KBM-7 (cell line): ENCODE data around the gene FAM193B.
A peak's percentile ranks its signal among the peaks of the same experiment; 100 is the strongest.

Experiments used
- DNase-seq: peaks from one replicate; pipeline ENCODE4 v3.0.0-alpha.2; 2015
- in situ Hi-C: fragments of 300-500 bp; cut with MboI; formaldehyde crosslinking; loops from 2 replicates; pipeline ENCODE4 v1.14.3; 2020; ENCODE audit warnings: low sequenced_read_pairs, low pct_unique_long_range_greater_than_20kb, mixed read lengths

FAM193B gene

DNA sequence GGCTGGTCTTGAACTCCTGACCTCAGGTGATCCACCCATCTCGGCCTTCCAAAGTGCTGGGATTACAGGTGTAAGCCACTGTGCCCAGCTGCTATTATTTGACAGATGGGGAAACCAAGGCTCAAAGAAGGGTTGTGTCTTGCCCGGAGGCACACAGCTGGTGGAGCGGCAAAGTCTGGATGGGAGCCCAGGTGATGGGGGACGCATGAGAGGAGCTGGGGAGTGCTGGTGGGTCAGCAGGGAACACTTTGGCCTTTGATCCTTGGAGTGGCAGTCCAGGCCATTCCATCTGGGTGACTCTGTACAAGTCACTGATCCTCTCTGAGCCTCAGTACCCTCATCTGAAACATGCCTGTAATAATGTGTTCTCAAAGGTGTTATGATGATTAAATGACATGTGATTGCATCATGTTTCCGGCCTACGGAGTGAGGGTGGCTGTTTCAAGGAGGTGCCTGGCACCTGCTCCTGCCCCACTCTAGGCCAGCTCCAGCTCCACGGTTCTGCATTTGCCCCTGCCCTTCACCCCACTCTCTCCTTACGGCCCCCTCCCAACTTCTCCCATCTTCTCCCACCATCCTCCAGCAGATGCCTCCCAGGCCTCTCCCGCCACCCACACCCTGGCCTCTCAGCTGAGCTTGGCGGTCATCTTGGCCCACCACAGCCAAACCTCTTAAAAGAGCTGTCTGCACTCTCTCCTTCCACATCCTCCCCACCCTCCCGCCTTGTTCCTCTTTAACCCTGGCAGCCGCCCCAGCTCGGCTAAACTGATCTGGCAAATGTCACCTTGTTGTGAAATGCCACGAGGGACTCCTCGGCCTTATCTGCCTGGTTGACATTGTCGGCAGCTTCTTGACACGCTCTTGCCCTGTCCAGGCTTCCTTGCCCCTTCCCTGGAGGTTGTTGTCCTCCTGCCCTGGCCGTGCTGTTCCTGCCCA, 75.4 kb downstream of the FAM193B start:
- peak; percentile 88 for DNase-seq

DNA sequence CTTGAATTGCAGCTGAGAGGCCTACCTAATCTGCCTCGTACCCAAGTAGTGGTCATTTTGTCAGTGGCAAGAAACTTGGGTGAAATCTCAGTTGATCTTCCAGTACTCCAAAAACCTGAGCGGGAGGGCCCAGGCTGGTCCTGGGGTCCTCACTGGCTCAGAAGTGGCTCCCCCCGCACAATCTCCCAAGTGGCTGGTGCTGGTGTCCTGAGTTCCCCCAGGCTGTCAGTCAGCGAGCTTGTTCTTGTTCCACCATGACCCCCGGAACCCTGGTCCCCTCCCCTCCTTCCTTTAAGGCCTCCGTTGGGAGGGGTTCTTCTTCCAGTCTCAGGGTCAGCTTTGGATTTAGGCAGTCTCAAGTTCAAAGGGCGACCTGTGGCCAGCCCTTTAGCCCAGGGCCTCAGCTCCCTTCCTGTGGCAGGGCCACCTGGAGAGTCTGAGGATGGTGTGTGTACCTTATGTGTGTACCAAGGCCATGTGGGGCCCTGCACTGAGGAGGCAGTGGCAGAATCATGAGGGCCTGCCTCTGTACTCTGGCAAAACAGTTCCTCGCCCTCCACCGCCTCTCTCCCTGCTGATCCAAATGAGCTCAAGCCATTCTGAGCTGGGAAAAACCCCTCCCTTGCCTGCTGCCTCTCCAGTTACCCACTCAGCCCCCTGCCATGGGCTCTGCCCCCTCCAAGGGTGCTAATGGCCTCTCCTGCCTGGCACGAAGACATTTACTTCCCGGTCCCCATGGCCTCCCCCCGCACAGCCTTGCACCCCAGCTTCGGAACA, 76.5 kb downstream of the FAM193B start:
- DNase-seq = no peak
- in situ Hi-C loops = no loop called here

More for the DNA sequence above, 75.4 kb downstream of the FAM193B start:
- in situ Hi-C loops = no loop called here

DNA sequence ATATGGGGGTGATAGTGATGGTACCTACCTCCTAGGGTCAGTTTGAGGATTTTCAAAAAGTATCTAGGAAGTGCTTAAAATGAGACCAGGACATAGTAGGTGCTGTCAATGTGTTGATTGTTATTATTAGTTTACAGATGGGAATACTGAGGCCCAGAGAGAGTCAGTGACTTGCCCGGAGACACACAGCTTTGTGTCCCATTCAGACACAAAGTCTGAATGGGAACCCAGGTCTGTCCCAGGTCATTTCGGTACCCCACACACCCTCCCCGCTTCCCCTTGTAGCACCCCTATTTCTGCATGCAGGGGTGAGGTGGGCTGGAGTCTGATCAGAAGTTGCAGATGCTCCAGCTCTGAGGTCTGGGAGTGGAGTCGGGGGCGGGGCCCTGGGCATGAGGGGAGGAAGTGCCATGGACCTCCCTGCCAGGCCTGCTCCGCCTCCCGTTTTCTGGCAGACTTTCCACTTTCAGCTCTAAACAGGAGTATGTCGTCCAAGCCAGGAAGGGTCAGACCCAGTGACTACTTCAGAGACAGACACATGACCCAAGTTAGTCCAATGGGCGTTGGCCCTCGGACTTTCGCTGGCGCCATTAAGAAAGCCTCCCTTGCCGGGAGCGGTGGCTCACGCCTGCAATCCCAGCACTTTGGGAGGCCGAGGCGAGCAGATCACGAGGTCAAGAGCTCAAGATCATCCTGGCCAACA, 77.7 kb downstream of the FAM193B start:
- in situ Hi-C loops = no loop called here
- no peak for DNase-seq

DNA sequence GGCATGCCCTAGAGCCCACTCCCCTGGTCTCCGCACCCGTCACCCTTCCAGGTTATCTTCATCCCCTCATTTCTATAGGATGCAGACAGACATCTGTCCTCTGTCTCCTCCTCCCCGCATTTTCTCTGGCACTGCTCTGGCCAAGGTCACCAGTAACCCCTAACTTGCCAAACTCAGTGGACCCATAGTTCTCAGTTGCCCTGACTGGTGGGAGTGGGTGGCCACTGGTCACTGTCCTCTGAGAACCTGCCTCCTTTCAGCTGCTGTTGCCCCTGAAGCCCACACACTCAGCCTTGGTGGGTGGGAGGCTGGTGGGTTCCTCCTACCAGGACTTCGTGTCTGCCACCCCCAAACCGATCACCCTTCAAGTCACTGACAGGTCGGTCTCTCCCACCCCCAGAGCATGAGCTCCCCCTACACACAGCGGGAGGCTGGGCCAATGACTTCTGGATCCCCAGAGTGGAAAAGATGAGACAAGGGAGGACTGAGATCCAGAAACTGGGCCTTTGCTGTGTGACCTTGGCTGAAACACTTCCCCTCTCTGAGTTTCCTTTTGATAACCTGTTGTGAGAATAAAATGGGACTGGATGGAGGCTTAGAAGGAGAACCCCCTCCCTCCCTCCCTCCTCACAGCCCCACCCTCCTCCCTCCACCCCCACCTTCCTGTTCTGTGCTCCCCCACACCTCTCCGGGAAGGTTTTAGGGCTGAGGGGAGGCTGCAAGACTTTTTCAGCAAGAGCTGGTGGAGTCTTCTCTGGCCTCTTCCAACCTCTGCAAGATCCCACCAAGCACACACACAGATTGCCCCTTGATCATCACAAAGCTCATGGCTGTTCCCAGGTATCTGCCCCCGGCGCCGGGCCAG, 78.6 kb downstream of the FAM193B start:
- in situ Hi-C loops = no loop called here
- no peak for DNase-seq

DNA sequence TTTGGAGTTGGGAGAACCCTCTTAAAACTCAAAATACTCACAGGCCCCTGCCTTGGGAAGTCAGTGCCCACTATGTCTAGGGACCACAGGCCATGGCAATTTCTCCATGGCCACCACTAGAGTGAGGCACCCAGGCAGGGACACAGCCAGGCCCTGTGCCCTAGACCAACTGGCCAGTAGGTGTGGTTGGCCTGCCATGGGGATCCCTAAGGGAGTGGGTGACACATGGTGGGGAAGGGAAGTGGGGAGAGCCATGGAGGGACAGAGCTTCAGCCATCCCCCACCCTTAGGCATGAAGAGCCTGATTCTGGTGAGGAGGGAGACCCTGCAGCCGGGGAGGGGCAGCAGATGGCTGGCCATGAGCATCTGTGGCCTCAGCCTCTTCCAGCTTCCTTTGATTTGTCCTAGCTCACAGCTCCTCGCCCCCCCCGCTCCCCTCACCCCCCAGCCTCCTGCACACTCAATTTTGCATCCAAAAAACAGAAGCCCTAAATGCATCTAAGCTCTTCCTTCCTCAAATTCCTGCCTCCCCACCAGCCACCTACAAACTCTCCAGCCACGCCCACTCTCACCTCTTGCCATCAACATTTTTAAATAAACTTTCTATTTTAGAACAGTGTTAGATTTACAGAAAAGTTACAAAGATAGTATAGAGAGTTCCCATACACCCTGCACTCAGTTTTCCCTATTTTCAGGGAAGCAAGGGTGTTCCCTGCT, 79.4 kb downstream of the FAM193B start:
- peak; percentile 53 for DNase-seq
- in situ Hi-C loops = no loop called here

DNA sequence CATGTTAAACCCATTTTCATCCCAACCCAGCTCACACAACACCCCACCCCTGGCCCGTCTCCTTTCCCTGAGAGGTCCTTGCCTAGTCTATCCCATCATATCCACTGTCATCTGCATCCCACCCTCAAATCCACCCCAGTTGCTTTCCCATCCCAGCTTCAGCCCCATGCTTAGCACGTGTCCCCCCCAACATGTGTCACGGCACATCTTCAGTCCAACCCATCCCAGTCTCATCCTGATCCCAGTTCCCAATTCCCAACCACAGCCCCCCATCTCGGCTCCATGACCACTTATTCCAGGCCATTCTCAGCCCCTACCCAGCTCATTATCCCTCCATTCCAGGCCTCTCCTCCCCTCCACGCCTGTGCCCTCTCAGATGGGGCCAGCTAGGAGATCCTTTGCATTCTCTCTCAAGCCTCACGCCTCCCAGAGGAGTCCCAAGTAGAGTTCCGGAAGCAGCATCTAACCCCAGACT, 80.3 kb downstream of the FAM193B start:
- in situ Hi-C loops = no loop called here
- DNase-seq = no peak

DNA sequence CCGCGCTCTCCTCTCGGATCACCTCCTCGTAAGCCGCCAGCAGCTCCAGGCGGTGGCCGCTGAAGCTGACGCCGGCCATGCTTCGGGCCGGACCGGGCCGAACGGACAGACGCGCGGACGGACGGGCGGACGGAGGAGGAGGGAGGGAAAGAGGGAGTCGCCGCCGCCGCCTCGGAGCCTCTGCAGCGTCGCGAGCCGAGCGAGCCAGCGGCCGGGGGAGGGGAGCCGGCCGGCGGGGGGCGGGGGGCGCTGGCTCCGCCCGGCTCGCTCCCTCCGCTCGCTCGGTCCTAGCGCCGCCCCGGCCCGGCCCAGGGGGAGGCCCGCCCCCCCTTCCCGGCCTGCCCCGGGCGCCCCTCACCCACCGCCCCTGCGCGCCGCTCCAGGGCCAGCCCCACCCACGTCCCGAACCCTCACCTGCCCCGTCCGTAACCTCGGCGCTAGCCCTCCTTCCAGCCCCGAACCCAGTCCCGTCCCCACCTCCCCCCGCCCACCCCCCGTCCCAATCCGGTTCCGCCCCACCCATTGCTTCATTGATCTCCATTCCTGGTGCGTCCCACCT, 80.8 kb downstream of the FAM193B start, which contains the start of gene DBN1:
Gene DBN1, minus strand, starts transcription at position 192 of the 559 bp plus-strand sequence. Its CDS starts 113 bp downstream, at position 79.
- in situ Hi-C loops = no loop called here
- no peak for DNase-seq

DNA sequence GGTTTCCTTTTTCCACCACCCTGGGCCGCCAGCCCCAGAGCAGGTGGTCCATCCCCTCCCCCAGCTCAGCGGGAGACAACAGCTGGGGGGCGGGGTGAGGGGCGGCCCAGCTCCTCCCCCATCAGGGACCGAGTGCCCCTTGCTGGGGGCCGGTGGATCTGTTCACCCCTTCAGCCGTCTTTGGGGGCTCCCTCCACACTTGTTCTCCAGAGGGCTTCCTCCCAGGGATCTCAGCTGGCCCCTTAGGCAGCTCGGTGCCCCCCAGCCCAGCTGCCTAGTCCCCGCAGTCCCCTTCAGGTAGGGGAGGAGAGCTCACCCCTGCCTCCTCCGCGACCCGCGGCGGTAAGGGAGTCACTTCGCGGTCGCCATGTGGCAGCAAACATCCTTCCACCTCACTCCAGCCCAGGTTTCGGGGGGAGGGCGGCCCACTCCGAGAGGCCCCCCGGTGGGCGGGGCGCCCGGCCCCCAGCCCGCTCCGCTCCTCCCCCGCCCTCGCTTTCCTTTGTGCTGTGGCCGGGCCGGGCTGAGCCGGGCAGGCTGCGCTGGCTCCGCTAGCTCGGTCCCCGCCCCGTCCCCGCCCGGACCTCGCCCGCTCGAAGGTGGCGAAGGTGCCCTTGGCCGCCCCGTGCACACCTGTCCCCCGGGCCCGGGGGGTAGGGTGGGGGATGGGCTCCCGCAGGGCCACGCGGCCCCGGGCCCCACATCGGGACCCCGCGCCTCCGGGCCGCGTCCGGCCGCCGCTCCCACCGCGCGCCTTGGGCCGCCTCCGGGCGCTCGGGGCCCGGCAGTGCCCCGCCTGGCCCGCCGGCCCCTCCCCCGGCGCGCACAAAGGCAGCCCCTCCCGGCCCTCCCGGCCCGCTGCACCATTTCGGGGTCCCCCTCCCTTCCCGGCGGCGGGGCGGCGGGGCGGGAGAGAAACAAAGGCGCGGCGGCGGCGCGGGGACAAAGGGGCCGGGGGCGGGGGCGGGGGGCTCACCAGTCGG, 81.6 kb downstream of the FAM193B start:
- in situ Hi-C loops = no loop called here
- peak; percentile 63 for DNase-seq

DNA sequence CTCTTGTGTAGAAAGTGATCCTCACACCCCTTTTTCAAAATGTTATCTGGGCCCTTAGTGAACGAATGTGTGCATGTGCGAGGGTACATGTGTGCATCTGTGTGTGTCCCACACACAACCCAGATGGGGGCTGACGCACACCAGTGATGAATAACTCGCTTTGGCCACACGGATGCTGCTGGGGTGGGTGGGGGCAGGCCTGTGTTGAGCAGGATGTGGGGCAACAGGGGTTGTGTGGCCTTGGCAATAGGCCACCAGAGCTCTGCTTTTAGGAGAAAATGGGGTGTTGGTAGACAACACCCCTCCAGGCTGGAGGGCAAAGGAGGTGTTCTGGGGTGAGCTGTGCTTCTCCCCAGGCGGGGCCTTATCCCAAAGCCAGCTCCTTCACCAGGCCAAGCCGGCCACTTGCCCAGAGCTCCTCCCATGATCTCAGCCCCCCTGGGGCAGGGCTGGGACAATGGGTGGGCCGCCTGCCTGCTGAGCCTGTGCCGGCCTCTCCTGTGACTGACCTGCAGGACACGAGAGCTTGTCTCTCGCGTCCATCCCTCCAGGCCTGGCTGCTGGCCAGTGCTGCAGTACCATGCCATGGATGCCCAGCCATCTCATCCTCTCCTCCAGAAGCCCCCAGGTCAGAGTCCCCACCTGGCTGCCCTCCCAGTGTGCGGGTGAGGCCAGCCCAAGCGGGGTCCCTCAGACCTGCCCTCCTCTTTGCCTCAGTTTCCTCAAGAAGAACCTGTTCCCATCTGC, 82.6 kb downstream of the FAM193B start:
- no peak for DNase-seq
- in situ Hi-C loops = no loop called here

DNA sequence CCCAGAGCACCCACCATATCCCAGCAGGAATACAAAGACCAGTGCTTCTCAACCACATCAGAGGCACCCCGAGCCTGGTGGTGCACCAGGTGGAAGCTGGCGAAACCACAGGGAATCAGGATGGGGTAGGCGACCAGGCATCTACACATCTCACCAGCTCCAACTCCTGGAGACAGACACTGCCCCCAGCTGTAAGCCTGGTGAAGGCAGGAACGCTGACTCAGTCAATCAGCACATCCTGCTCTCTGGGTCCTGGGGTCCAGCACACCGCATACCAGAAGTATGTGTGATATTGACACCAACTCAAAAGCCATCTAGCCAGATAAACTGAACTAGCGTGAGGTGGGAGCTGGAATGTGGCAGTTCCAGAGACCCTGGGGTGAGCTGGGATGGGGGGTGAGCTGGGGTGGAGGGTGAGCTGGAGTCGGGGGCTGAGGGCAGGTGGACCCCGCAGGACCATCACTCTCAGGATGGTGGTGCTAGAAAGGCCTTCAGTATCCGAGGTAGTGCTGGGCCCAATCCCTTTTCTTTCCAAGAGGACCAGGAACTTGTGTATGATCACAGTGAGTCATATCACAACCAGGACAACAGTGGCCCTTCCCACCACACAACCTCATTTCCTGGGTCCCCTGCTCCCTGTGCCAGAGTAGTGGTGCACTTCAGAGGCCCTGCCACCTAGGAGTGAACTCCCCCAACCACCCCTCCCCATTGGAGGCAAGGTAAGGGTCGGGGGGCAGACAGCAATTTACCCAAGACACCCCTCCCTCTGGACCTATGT, 83.4 kb downstream of the FAM193B start:
- no peak for DNase-seq
- in situ Hi-C loops = no loop called here
